Erythroblast (primary cell): ENCODE data around the gene RUSC2.

Experiments
- GATA1 ChIP-seq: IDR thresholded peaks from 2 replicates; pipeline ENCODE4 v1.6.1; 2011; ENCODE audit warnings: low read depth, mild to moderate bottlenecking, control low read depth, low read length, moderate library complexity
- POLR2A ChIP-seq: IDR thresholded peaks from 2 replicates; pipeline ENCODE4 v1.6.1; 2011; ENCODE audit warnings: mild to moderate bottlenecking, low read length

GRCh38 chr9:35533398-35533797 is 43.5 kb downstream of the RUSC2 start:
- TF ChIP-seq POLR2A = no peak
- no peak for TF ChIP-seq GATA1
